Measurements from ENCODE around the gene BBX.

Gene BBX

DNA sequence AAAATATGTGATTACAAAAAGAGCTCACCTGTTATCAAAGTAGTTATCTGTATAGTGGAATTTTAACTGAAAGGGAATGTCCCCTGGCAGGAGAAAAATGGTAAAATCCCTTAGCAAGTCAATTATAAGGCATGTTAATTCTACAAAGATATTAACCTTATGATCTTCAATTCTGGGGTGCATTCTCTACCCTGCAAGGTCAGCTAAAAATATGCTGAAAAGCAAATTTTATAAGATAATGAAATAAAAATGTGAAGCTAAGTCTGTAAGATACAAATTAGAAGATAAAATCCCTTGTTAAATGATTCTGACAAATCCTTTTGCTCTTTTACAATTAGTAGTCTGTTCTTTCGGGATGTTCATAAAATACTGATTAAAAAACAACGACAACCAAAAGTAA is 109.8 kb downstream of the BBX start:
- TF ChIP-seq, protein P1, sequence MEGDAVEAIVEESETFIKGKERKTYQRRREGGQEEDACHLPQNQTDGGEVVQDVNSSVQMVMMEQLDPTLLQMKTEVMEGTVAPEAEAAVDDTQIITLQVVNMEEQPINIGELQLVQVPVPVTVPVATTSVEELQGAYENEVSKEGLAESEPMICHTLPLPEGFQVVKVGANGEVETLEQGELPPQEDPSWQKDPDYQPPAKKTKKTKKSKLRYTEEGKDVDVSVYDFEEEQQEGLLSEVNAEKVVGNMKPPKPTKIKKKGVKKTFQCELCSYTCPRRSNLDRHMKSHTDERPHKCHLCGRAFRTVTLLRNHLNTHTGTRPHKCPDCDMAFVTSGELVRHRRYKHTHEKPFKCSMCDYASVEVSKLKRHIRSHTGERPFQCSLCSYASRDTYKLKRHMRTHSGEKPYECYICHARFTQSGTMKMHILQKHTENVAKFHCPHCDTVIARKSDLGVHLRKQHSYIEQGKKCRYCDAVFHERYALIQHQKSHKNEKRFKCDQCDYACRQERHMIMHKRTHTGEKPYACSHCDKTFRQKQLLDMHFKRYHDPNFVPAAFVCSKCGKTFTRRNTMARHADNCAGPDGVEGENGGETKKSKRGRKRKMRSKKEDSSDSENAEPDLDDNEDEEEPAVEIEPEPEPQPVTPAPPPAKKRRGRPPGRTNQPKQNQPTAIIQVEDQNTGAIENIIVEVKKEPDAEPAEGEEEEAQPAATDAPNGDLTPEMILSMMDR (IDR thresholded peaks at IDR 0.05; ENCODE audit: low read depth, low read length), result no peak
- no peak for DNase-seq (ENCODE audit: extremely low read depth, low read depth)

DNA sequence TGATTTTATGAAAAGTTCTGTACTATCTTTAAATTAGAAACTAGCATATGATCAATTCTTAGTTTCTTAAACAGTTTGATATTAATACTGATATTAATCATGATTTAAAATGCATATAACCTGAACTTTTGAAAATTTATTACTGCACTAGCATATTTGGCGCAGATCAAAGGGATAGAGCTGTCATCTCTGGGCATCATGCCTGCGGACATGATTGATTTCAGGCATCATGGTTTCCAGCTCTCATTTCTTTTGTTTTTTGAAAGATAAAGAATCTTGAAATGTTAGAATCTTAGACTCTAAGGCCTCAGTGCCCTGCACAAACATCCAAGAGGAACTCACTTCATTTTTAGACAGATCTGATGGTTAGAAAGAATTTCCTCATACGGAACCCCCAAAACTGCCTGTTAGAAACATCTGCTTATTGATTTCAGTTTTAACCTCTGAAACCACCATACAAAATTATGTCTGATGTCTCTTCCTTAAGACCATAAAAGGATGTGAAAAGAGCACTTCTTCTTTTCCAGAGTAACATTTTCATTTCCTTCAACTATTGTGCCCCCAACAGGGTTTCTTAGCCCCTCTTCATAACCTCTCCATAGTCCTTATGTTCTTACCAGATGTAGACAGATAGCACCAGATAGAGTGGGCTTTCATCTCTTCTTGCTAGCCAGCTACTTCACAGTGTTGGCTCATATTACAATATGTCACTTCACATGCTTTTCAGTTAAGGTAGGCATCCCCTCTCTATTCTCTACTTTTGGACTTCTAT is 110.8 kb downstream of the BBX start:
- TF ChIP-seq, protein P1 (IDR thresholded peaks at IDR 0.05; ENCODE audit: low read depth, low read length), result no peak
- DNase-seq (ENCODE audit: extremely low read depth, low read depth), result no peak

DNA sequence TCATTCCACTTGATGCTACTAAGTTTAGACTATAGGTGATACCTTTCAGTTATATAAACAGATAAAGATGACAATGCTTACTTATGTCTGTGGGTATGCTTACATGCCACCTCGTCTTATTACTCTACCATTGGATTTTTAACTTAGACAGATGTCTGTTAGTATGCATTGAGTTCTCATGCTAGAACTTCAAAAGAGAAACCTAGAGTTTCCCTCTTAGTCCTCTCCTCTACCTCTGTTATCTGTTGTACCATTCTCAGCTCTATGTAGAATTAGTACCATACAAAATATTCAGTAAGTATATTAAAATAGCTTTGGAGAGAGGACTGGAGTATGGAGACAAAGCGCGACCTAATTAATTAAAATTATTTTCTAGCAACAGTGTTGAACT is 111.3 kb downstream of the BBX start:
- no peak for DNase-seq (ENCODE audit: extremely low read depth, low read depth)
- TF ChIP-seq, protein P1 (IDR thresholded peaks at IDR 0.05; ENCODE audit: low read depth, low read length), result no peak

DNA sequence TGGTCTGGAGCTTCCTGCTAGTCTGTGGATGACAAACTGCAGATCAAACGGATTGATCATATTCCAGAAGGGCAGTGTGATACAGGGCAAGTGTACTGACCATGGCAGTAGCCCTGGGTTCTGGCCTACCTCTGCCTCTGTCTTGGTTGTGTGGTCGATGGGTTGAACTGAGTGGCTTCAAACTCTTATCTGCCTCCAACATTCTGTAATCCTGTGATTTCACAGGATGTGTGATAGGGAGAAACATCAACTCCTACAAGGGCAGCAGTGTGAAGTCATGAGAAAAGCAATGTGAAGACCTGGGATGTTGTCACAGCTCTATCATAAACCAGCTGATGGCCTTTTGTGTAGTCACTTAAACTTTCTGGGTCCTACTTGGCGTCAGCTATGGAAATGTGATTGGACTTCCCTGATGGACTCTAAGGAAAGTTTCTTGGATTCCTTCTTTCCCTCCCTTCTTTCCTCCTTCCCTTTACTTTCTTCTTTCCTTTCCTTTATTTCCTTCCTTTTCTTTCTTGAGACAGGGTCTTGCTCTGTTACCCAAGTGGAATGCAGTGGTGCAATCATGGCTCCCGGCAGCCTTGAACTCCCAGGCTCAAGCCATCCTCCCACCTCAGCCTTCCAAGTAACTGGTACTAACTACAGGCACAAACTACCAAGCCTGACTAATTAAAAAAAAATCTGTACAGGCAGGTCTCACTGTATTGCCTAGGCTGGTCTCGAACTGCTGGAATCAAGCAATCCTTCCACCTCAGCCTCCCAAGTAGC is 114.8 kb downstream of the BBX start:
- TF ChIP-seq, protein P1 (IDR thresholded peaks at IDR 0.05; ENCODE audit: low read depth, low read length), result no peak
- DNase-seq (ENCODE audit: extremely low read depth, low read depth), result no peak

DNA sequence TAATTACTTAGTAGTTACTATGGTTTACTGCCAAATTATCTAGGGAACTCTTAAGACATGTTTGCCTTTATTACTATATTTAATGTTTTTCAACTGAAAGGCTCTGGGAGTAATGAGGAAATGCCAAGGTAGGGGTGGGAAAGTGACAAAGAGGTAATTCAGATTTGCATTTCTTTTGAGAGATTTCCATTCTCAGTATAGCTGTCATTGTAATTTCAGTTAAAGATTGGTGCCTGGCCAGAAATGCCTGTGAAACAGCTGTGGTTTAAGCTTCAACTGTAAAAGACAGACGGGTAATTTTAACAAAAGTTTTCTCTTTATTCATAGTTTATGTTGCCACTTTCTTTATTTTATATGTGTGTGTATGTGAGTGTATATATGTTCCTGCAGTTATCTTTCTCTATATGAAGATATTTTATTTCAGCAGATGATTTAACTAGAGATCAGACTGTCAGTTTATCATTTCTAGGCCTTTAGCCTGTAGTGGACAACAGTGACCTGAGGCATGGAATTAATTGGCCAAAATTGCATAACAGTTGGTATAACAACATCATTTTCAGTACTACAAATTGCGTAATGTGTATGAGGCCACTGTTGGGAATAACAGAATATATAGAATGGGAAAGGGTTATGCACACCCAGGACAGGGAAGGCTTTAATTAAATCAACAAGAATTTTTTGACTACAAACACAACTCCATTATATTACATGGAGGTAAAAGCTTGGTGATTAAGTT is 119.0 kb downstream of the BBX start:
- TF ChIP-seq, protein P1 (IDR thresholded peaks at IDR 0.05; ENCODE audit: low read depth, low read length), result no peak
- DNase-seq (ENCODE audit: extremely low read depth, low read depth), result peak; percentile 23

DNA sequence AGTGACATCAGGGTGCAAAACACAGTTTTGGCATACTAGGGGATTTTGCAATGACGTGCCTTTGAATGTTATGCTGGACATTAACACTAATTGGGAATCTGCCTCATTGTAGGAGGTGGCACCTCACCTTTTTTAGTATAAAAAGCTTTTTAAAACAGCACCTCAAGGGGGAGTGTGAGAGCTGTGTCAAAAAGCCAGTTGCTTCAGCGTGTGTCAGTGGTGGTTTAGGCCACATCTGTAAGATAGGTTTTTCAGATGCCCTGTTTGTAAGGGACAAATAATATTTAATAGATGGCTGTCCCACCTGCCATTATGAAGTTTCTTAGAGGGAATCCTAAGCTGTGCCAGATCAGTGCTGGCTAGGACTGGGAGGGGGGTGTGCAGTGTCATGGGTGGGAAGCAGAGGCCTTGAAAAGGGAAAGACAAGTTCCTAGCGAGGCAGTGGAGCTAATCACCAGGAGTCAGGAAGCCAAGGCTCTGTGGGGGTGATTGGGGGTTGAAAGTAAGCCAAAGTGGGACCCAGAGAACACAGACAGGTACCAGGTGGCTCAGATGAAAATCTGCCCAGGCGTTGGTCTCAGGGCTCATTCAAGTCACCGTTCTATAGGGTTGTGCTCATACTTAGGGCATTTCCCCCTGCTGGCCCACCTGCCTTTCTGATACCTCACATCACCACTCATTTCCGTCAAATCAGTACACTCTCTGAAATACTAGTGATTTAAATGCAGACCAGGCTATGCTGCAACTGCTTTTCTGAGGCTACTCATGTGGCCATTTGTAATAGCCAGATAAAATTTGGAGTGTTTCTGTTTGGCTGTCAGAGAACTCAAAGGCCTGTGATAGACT is 120.5 kb downstream of the BBX start:
- TF ChIP-seq, protein P1 (IDR thresholded peaks at IDR 0.05; ENCODE audit: low read depth, low read length), result no peak; the same call in 1 of the 2 replicates
- DNase-seq (ENCODE audit: extremely low read depth, low read depth), result no peak
